Body of pancreas (tissue), 4 donors: ENCODE results near the gene DISP1.

Source experiments
- CTCF ChIP-seq, 7 experiments: fragments of 450-650 bp in 4 of 7; fragments of 200-600 bp in 3 of 7; sonication (generic) in 3 of 7; IDR thresholded peaks; one replicate each; pipeline ENCODE4 v1.5.1; 2016 to 2019; ENCODE audit warnings: antibody characterized with exemption in 7 of 7
- POLR2A ChIP-seq, 3 donors: fragments of 450-650 bp; IDR thresholded peaks; one replicate each; pipeline ENCODE4 v1.6.1; 2016; ENCODE audit warnings: antibody characterized with exemption in 3 of 3, mild to moderate bottlenecking in 2 of 3

GRCh38 chr1:222829868-222830267 is 15.0 kb downstream of the DISP1 start:
- no peak for TF ChIP-seq CTCF (IDR thresholded peaks at IDR 0.05)
- TF ChIP-seq POLR2A (IDR thresholded peaks at IDR 0.05), result no peak
